Measurements from ENCODE around the gene SAMD14. TPM values are rescaled to one million over a fixed set of nuclear protein-coding genes. Genes with fewer than 3 reads are reported as not detected.

SAMD14 gene
- total RNA-seq, 6 donors from 2014 or later: 0.49 to 16.8 (median 5.6) TPM

GRCh38 chr17:50118828-50119218 lies 11.1 kb downstream of the SAMD14 start:
- Histone ChIP-seq H3K4me1 (peaks cover 9 to 26% (median 11%) of the 10 kb centered on the region in 4 donors), H3K27me3 (peaks cover 0 to 8% (median 0%) of the 10 kb centered on the region in 4 donors), H3K36me3 (no peaks in the 10 kb centered on the region), H3K27ac (no peak overlapping the region), H3K9me3 (no peaks in the 10 kb centered on the region), H3K4me3 (no peak overlapping the region)
- WGBS, 2 donors: 83 to 88% methylated on average over 1 to 4 of the region's 4 CpGs
- TF ChIP-seq EP300 (IDR thresholded peaks at IDR 0.05) (no peak), POLR2AphosphoS5 (IDR thresholded peaks at IDR 0.05) (no peak), POLR2A (IDR thresholded peaks at IDR 0.05) (no peak)
- TF ChIP-seq, protein P1, sequence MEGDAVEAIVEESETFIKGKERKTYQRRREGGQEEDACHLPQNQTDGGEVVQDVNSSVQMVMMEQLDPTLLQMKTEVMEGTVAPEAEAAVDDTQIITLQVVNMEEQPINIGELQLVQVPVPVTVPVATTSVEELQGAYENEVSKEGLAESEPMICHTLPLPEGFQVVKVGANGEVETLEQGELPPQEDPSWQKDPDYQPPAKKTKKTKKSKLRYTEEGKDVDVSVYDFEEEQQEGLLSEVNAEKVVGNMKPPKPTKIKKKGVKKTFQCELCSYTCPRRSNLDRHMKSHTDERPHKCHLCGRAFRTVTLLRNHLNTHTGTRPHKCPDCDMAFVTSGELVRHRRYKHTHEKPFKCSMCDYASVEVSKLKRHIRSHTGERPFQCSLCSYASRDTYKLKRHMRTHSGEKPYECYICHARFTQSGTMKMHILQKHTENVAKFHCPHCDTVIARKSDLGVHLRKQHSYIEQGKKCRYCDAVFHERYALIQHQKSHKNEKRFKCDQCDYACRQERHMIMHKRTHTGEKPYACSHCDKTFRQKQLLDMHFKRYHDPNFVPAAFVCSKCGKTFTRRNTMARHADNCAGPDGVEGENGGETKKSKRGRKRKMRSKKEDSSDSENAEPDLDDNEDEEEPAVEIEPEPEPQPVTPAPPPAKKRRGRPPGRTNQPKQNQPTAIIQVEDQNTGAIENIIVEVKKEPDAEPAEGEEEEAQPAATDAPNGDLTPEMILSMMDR (IDR thresholded peaks at IDR 0.05): no peak
- ATAC-seq (ENCODE audit: low FRiP score in 2 of 2): no peak
- no peak for DNase-seq

GRCh38 chr17:50118076-50118827 lies 11.7 kb downstream of the SAMD14 start:
- H3K4me1 ChIP-seq: peaks cover 3 to 20% (median 8%) of the 10 kb centered on the region in 4 donors
- H3K27me3 ChIP-seq: peaks cover 0 to 8% (median 0%) of the 10 kb centered on the region in 4 donors
- no peak for ATAC-seq (ENCODE audit: low FRiP score in 2 of 2)
- TF ChIP-seq POLR2A (IDR thresholded peaks at IDR 0.05) (no peak), POLR2AphosphoS5 (IDR thresholded peaks at IDR 0.05) (no peak), EP300 (IDR thresholded peaks at IDR 0.05) (no peak)
- TF ChIP-seq, protein P1 (IDR thresholded peaks at IDR 0.05): no peak
- WGBS, 2 donors: 84 to 85% methylated on average over 22 of the region's 23 CpGs
- peak in 1 of 2 donors; percentile 64 for DNase-seq
- H3K27ac ChIP-seq: no peak overlapping the region
- H3K9me3 ChIP-seq: no peaks in the 10 kb centered on the region
- H3K4me3 ChIP-seq: no peak overlapping the region
- no peaks in the 10 kb centered on the region for H3K36me3 ChIP-seq

DNA sequence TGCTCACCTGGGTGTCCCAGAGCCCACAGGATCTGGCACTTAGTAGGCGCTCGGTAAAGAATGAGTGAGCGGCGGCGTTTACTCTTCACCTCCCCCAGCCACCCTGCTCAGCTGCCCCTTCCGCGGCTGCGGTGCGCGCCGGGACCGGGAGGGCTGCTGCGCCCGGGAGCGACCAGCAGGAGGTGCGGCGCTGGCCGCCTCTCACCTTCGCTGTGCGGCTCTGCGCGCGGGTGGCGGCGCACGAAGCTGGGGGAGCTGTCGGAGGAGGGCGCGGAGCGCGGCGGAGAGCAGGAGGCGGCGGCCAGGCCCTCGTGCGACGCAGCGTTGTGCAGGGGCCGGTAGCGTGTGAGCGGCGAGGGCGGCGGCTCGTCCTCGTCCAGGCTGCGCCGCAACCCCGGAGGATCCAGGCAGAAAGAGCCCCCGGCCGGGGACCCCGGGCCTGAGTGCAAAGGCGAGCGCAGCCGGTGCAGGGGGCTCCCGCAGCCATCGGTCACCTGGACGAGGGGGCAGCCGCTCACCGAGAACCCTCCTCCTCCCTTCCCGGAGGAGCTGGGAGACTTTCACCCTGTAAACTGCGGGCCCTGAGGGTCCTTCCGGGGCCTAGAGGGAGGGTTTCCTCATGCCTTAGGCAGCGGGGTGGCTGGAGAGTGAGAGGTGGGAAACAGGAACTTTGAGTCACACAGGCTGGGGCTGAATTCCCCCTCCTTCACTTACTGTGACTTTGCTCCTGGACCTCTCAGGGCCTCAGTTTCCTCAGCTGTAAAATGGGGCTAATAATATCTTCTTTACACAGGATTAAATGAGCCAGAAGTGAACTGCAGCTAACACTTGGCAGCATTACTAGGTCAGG lies 12.5 kb downstream of the SAMD14 start:
- Histone ChIP-seq H3K27ac (no peak overlapping the region), H3K4me1 (peaks cover under 1 to 19% (median 11%) of the 10 kb centered on the region in 4 donors), H3K4me3 (peak overlapping the region in 2 of 4 donors; percentile 11 to 17), H3K27me3 (peaks cover 0 to 8% (median 0%) of the 10 kb centered on the region in 4 donors), H3K36me3 (no peaks in the 10 kb centered on the region), H3K9me3 (no peaks in the 10 kb centered on the region)
- DNase-seq: peak; percentile 51 to 94
- peak; percentile 35 to 84 for ATAC-seq (ENCODE audit: low FRiP score in 2 of 2)
- TF ChIP-seq, protein P1 (IDR thresholded peaks at IDR 0.05): peak; percentile 52 to 89 (median 77)
- TF ChIP-seq POLR2AphosphoS5 (IDR thresholded peaks at IDR 0.05): no peak
- TF ChIP-seq EP300 (IDR thresholded peaks at IDR 0.05): no peak
- no peak for TF ChIP-seq POLR2A (IDR thresholded peaks at IDR 0.05)
- 21 to 55% methylated on average over 7 to 26 of the region's 64 CpGs for WGBS, 2 donors

- Histone ChIP-seq H3K36me3 (no peaks in the 10 kb centered on the region), H3K27me3 (peaks cover 0 to 8% (median 0%) of the 10 kb centered on the region in 4 donors)
- WGBS, 2 donors: 41 to 52% methylated on average over 12 to 17 of the region's 17 CpGs
These were observed 14.2 kb downstream of the SAMD14 start for GRCh38 chr17:50115756-50116155.

More at GRCh38 chr17:50115756-50116155, 14.2 kb downstream of the SAMD14 start:
- TF ChIP-seq POLR2A (IDR thresholded peaks at IDR 0.05) (no peak), POLR2AphosphoS5 (IDR thresholded peaks at IDR 0.05) (no peak)
- TF ChIP-seq, protein P1 (IDR thresholded peaks at IDR 0.05): no peak
- H3K27ac ChIP-seq: peak overlapping the region in 1 of 4 donors; percentile 44
- H3K9me3 ChIP-seq: no peaks in the 10 kb centered on the region
- H3K4me3 ChIP-seq: no peak overlapping the region
- DNase-seq (peak in 1 of 2 donors; percentile 66), ATAC-seq (ENCODE audit: low FRiP score in 2 of 2) (no peak)
- peaks cover 9 to 35% (median 24%) of the 10 kb centered on the region in 4 donors for H3K4me1 ChIP-seq

All from upper lobe of left lung (tissue), 6 donors.